KMS-11 (cell line): Measurements from ENCODE around the gene HS3ST3B1.

Source experiments
- H2AFZ ChIP-seq: fragments of 200-600 bp; sonication (generic); 2 replicates; pipeline ENCODE4 v1.6.1; 2016; ENCODE audit warnings: antibody characterized with exemption, mixed run types, low read depth
- H3K27ac ChIP-seq: fragments of 200-600 bp; sonication (generic); 2 replicates; pipeline ENCODE4 v1.6.1; 2016; ENCODE audit warnings: mild to moderate bottlenecking, mixed run types
- H3K27me3 ChIP-seq: fragments of 200-600 bp; sonication (generic); 2 replicates; pipeline ENCODE4 v1.6.1; 2017; ENCODE audit warnings: mild to moderate bottlenecking, low read depth, mixed run types, moderate library complexity; ENCODE audit not compliant: insufficient read depth
- H3K36me3 ChIP-seq: fragments of 200-600 bp; sonication (generic); 2 replicates; pipeline ENCODE4 v1.6.1; 2017; ENCODE audit warnings: mild to moderate bottlenecking, mixed run types; ENCODE audit not compliant: insufficient read depth
- H3K4me1 ChIP-seq: fragments of 200-600 bp; sonication (generic); 2 replicates; pipeline ENCODE4 v1.6.1; 2016; ENCODE audit warnings: mild to moderate bottlenecking, low read depth, mixed run types; ENCODE audit not compliant: poor library complexity, severe bottlenecking
- H3K4me2 ChIP-seq: fragments of 200-600 bp; sonication (generic); 2 replicates; pipeline ENCODE4 v1.7.0; 2016; ENCODE audit warnings: mild to moderate bottlenecking, mixed run types
- H3K4me3 ChIP-seq: fragments of 200-600 bp; sonication (generic); IDR thresholded peaks from 2 replicates; pipeline ENCODE4 v1.6.1; 2017; ENCODE audit warnings: low read depth, low read length, mixed read lengths; ENCODE audit not compliant: insufficient read depth
- H3K79me2 ChIP-seq: fragments of 200-600 bp; sonication (generic); 2 replicates; pipeline ENCODE4 v1.6.1; 2016; ENCODE audit warnings: low read depth, mixed run types; ENCODE audit not compliant: insufficient read depth
- H3K9ac ChIP-seq: fragments of 200-600 bp; sonication (generic); 2 replicates; pipeline ENCODE4 v1.6.1; 2016; ENCODE audit warnings: mild to moderate bottlenecking, mixed run types
- H4K20me1 ChIP-seq: fragments of 200-600 bp; sonication (generic); 2 replicates; pipeline ENCODE4 v1.6.1; 2016; ENCODE audit warnings: mild to moderate bottlenecking, mixed run types; ENCODE audit not compliant: insufficient read depth
- TF ChIP-seq, protein P1 (sequence below): fragments of 200-600 bp; sonication (generic); conservative IDR thresholded peaks from 2 replicates; pipeline ENCODE4 v1.6.1; 2017; ENCODE audit warnings: low read depth, mild to moderate bottlenecking, antibody characterized with exemption, low read length, moderate library complexity, mixed read lengths

The HS3ST3B1 gene

DNA sequence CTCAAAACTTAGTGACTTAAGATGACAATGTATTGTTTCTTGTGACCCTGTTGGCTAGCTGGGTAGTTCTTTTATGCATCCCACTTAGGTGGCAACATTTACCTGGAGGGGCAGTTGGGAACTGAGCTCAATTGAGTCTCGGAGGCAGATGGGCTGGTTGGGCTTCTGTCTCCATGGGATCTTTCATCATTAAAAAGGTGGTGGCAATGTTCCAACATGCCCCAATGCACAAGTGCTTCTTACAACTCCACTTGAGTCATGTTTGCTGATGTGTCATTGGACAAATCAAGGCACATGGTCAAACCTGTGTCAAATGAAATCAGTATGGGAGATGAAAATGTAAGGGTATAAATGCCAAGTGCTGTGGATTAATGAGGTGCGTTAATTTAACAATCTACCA is 11.7 kb upstream of the HS3ST3B1 start:
- Histone ChIP-seq H3K79me2 (no peaks in the 10 kb centered on the region), H3K36me3 (no peaks in the 10 kb centered on the region), H4K20me1 (no peaks in the 10 kb centered on the region), H3K4me2 (no peak overlapping the region), H2AFZ (no peak overlapping the region), H3K4me1 (no peaks in the 10 kb centered on the region), H3K4me3 (no peak overlapping the region), H3K27me3 (no peaks in the 10 kb centered on the region), H3K9ac (no peak overlapping the region), H3K27ac (no peak overlapping the region)
- TF ChIP-seq, protein P1, sequence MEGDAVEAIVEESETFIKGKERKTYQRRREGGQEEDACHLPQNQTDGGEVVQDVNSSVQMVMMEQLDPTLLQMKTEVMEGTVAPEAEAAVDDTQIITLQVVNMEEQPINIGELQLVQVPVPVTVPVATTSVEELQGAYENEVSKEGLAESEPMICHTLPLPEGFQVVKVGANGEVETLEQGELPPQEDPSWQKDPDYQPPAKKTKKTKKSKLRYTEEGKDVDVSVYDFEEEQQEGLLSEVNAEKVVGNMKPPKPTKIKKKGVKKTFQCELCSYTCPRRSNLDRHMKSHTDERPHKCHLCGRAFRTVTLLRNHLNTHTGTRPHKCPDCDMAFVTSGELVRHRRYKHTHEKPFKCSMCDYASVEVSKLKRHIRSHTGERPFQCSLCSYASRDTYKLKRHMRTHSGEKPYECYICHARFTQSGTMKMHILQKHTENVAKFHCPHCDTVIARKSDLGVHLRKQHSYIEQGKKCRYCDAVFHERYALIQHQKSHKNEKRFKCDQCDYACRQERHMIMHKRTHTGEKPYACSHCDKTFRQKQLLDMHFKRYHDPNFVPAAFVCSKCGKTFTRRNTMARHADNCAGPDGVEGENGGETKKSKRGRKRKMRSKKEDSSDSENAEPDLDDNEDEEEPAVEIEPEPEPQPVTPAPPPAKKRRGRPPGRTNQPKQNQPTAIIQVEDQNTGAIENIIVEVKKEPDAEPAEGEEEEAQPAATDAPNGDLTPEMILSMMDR = no peak

DNA sequence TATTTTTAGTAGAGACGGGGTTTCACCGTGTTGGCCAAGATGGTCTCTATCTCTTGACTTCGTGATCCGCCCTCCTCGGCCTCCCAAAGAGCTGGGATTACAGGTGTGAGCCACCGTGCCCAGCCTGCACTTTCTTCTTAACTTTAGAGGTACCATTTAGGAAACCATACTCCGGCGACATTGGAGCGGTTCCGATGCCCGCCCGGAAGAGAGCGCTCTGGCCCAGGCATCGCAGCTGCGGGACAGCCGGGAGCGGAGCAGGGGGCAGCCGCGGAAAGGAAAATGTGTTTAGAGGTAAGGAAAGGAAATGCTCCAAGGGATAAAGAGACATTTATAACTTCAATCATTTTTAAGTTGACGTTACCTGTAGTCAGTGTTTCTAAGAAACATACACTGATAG is 6.0 kb upstream of the HS3ST3B1 start:
- Histone ChIP-seq H3K27ac (no peak overlapping the region), H3K4me2 (no peak overlapping the region), H3K4me1 (no peaks in the 10 kb centered on the region), H2AFZ (no peak overlapping the region), H3K79me2 (no peaks in the 10 kb centered on the region), H4K20me1 (no peaks in the 10 kb centered on the region), H3K27me3 (no peaks in the 10 kb centered on the region), H3K4me3 (no peak overlapping the region), H3K36me3 (no peaks in the 10 kb centered on the region), H3K9ac (no peak overlapping the region)
- TF ChIP-seq, protein P1 = no peak

DNA sequence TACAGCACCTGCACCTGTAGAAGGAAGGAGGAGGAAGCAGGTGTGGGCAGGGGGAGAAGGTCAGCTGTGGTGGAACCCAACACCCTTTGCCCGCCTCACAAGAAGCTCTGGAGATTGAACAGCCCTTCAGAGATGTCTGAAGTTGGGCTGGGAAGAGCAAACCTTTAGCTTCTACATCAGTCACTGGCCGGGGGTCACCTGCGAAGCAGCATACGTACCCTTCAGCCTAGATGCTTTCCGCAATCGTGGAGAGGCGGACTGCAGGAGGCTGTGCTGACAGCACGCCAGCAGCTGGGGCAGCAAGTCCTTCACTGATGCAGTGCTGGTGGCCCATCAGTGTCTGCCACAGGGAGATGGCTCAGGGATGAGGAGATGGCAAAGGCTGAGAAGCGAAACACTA is 5.2 kb upstream of the HS3ST3B1 start:
- H3K9ac ChIP-seq = no peak overlapping the region
- no peaks in the 10 kb centered on the region for H3K4me1 ChIP-seq
- TF ChIP-seq, protein P1 = no peak
- no peak overlapping the region for H3K27ac ChIP-seq
- H2AFZ ChIP-seq = no peak overlapping the region
- no peaks in the 10 kb centered on the region for H3K36me3 ChIP-seq
- H4K20me1 ChIP-seq = no peaks in the 10 kb centered on the region
- H3K4me2 ChIP-seq = no peak overlapping the region
- H3K4me3 ChIP-seq = no peak overlapping the region
- H3K79me2 ChIP-seq = no peaks in the 10 kb centered on the region
- no peaks in the 10 kb centered on the region for H3K27me3 ChIP-seq

DNA sequence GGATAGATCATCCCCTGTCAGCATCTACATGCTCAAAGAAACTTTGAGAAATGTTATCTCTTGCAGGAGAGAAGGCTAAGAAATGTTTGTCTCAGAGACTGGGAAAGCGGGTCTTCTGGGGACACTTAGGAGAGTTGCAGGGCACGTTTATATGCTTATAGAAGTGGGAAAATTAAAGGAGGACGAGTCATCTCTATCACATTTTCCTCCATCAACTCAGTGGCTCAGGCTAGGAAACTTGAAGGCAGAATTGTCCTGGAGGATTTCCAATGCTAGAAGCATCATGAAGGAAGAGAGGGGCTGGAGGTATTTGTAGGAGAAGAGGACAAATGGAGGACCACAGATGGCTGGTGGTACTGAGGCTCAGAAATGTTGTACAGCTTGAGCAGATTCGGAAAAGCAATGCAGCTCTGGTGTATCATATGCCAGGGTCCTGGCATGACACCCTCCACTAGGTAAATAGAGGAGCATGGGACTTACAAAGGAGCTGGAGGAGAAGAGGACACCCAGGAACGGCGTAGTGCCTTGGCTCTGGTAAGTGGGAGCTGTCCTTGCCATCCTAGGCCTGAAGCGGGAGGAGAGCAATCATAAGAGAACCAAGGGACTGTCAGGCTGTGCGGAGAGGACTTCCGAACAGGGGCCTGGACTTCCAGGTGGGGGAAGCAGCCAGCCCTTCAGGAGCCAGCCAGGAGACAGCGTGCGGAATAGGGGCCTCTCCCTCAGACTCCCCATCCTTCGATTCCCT is 4.5 kb upstream of the HS3ST3B1 start:
- Histone ChIP-seq H3K4me1 (no peaks in the 10 kb centered on the region), H3K79me2 (no peaks in the 10 kb centered on the region), H3K36me3 (no peaks in the 10 kb centered on the region), H3K27ac (no peak overlapping the region), H3K27me3 (no peaks in the 10 kb centered on the region), H3K4me2 (no peak overlapping the region), H3K4me3 (no peak overlapping the region), H4K20me1 (no peaks in the 10 kb centered on the region), H3K9ac (no peak overlapping the region), H2AFZ (no peak overlapping the region)
- TF ChIP-seq, protein P1 = no peak
